HEK293 (cell line): ENCODE data around the gene MSLN.

Experiments used
- GLI4 ChIP-seq: fragments of 450-650 bp; formaldehyde crosslinking; IDR thresholded peaks from 2 replicates; pipeline ENCODE4 v1.5.1; 2016; ENCODE audit warnings: missing biosample characterization, missing genetic modification characterization
- GLIS2 ChIP-seq: fragments of 450-650 bp; formaldehyde crosslinking; IDR thresholded peaks from 2 replicates; pipeline ENCODE4 v1.5.1; 2016; ENCODE audit warnings: missing biosample characterization, missing genetic modification characterization
- KLF7 ChIP-seq: fragments of 450-650 bp; formaldehyde crosslinking; IDR thresholded peaks from 2 replicates; pipeline ENCODE4 v1.5.1; 2016; ENCODE audit warnings: missing biosample characterization, missing genetic modification characterization, borderline replicate concordance
- KLF9 ChIP-seq: fragments of 450-650 bp; formaldehyde crosslinking; IDR thresholded peaks from 2 replicates; pipeline ENCODE4 v1.5.1; 2016; ENCODE audit warnings: missing biosample characterization, missing genetic modification characterization, low read depth
- RBAK ChIP-seq: fragments of 450-650 bp; formaldehyde crosslinking; IDR thresholded peaks from 2 replicates; pipeline ENCODE4 v1.5.1; 2016; ENCODE audit warnings: missing biosample characterization, missing genetic modification characterization
- WT1 ChIP-seq: fragments of 450-650 bp; formaldehyde crosslinking; IDR thresholded peaks from 2 replicates; pipeline ENCODE4 v1.5.1; 2016; ENCODE audit warnings: missing biosample characterization, missing genetic modification characterization
- ZBTB1 ChIP-seq: fragments of 450-650 bp; formaldehyde crosslinking; IDR thresholded peaks from 2 replicates; pipeline ENCODE4 v1.5.1; 2016; ENCODE audit warnings: missing biosample characterization, missing genetic modification characterization
- ZBTB17 ChIP-seq: fragments of 450-650 bp; formaldehyde crosslinking; IDR thresholded peaks from 2 replicates; pipeline ENCODE4 v1.5.1; 2016; ENCODE audit warnings: missing biosample characterization, missing genetic modification characterization
- ZBTB8A ChIP-seq: fragments of 450-650 bp; formaldehyde crosslinking; IDR thresholded peaks from 2 replicates; pipeline ENCODE4 v1.5.1; 2016; ENCODE audit warnings: missing biosample characterization, missing genetic modification characterization
- ZFP41 ChIP-seq: fragments of 450-650 bp; formaldehyde crosslinking; IDR thresholded peaks from 2 replicates; pipeline ENCODE4 v1.5.1; 2016; ENCODE audit warnings: missing biosample characterization, missing genetic modification characterization, borderline replicate concordance
- ZFP69B ChIP-seq: fragments of 450-650 bp; formaldehyde crosslinking; IDR thresholded peaks from 2 replicates; pipeline ENCODE4 v1.5.1; 2016; ENCODE audit warnings: missing biosample characterization, missing genetic modification characterization
- ZIC2 ChIP-seq: fragments of 450-650 bp; formaldehyde crosslinking; IDR thresholded peaks from 2 replicates; pipeline ENCODE4 v1.5.1; 2016; ENCODE audit warnings: missing biosample characterization, missing genetic modification characterization
- ZNF155 ChIP-seq: fragments of 450-650 bp; formaldehyde crosslinking; IDR thresholded peaks from 2 replicates; pipeline ENCODE4 v1.5.1; 2016; ENCODE audit warnings: missing biosample characterization, missing genetic modification characterization
- ZNF23 ChIP-seq: fragments of 450-650 bp; formaldehyde crosslinking; IDR thresholded peaks from 2 replicates; pipeline ENCODE4 v1.5.1; 2016; ENCODE audit warnings: missing biosample characterization, missing genetic modification characterization, borderline replicate concordance
- ZNF239 ChIP-seq: fragments of 450-650 bp; formaldehyde crosslinking; IDR thresholded peaks from 2 replicates; pipeline ENCODE4 v1.5.1; 2016; ENCODE audit warnings: missing biosample characterization, missing genetic modification characterization
- ZNF302 ChIP-seq: fragments of 450-650 bp; formaldehyde crosslinking; IDR thresholded peaks from 2 replicates; pipeline ENCODE4 v1.5.1; 2016; ENCODE audit warnings: missing biosample characterization, missing genetic modification characterization, low read depth
- ZNF324 ChIP-seq: fragments of 450-650 bp; formaldehyde crosslinking; IDR thresholded peaks from 2 replicates; pipeline ENCODE4 v1.5.1; 2016; ENCODE audit warnings: missing biosample characterization, missing genetic modification characterization
- ZNF394 ChIP-seq: fragments of 450-650 bp; formaldehyde crosslinking; IDR thresholded peaks from 2 replicates; pipeline ENCODE4 v1.5.1; 2016; ENCODE audit warnings: missing biosample characterization, missing genetic modification characterization, mild to moderate bottlenecking, moderate library complexity, borderline replicate concordance
- ZNF416 ChIP-seq: fragments of 450-650 bp; formaldehyde crosslinking; IDR thresholded peaks from 2 replicates; pipeline ENCODE4 v1.5.1; 2016; ENCODE audit warnings: missing biosample characterization, missing genetic modification characterization
- ZNF48 ChIP-seq: fragments of 450-650 bp; formaldehyde crosslinking; IDR thresholded peaks from 2 replicates; pipeline ENCODE4 v1.5.1; 2016; ENCODE audit warnings: missing biosample characterization, missing genetic modification characterization
- ZNF529 ChIP-seq: fragments of 450-650 bp; formaldehyde crosslinking; IDR thresholded peaks from 2 replicates; pipeline ENCODE4 v1.5.1; 2017; ENCODE audit warnings: missing genetic modification characterization, missing biosample characterization; ENCODE audit not compliant: insufficient replicate concordance
- ZNF596 ChIP-seq: fragments of 450-650 bp; IDR thresholded peaks from 2 replicates; pipeline ENCODE4 v1.5.0; 2018; ENCODE audit warnings: missing biosample characterization, mild to moderate bottlenecking, missing genetic modification characterization, moderate library complexity
- ZNF610 ChIP-seq: fragments of 450-650 bp; formaldehyde crosslinking; IDR thresholded peaks from 2 replicates; pipeline ENCODE4 v1.5.1; 2016; ENCODE audit warnings: missing biosample characterization, missing genetic modification characterization, borderline replicate concordance
- ZNF658 ChIP-seq: fragments of 450-650 bp; formaldehyde crosslinking; IDR thresholded peaks from 2 replicates; pipeline ENCODE4; 2016; ENCODE audit warnings: missing biosample characterization, missing genetic modification characterization
- ZNF747 ChIP-seq: fragments of 450-650 bp; formaldehyde crosslinking; IDR thresholded peaks from 2 replicates; pipeline ENCODE4 v1.5.1; 2016; ENCODE audit warnings: missing biosample characterization, missing genetic modification characterization
- ZNF76 ChIP-seq: fragments of 450-650 bp; formaldehyde crosslinking; IDR thresholded peaks from 2 replicates; pipeline ENCODE4; 2016; ENCODE audit warnings: low read depth, missing biosample characterization, missing genetic modification characterization, borderline replicate concordance
- ZSCAN16 ChIP-seq: fragments of 450-650 bp; formaldehyde crosslinking; IDR thresholded peaks from 2 replicates; pipeline ENCODE4 v1.5.1; 2016; ENCODE audit warnings: missing biosample characterization, missing genetic modification characterization
- ZSCAN23 ChIP-seq: fragments of 450-650 bp; formaldehyde crosslinking; IDR thresholded peaks from 2 replicates; pipeline ENCODE4 v1.5.1; 2016; ENCODE audit warnings: missing biosample characterization, missing genetic modification characterization
- TF ChIP-seq, protein P1 (sequence below): sonication (generic); formaldehyde crosslinking; IDR thresholded peaks from 2 replicates; pipeline ENCODE4 v1.8.1; 2022; ENCODE audit warnings: mild to moderate bottlenecking, moderate library complexity, missing genetic modification reagents
- TF ChIP-seq, protein P2 (sequence below): fragments of 450-650 bp; formaldehyde crosslinking; IDR thresholded peaks from 2 replicates; pipeline ENCODE4 v1.5.1; 2016; ENCODE audit warnings: missing biosample characterization, missing genetic modification characterization
- TF ChIP-seq, protein P3 (sequence below): fragments of 450-650 bp; formaldehyde crosslinking; IDR thresholded peaks from 2 replicates; pipeline ENCODE4 v1.5.1; 2017; ENCODE audit warnings: missing biosample characterization, missing genetic modification characterization
- TF ChIP-seq, protein P4 (sequence below): fragments of 450-650 bp; formaldehyde crosslinking; IDR thresholded peaks from 2 replicates; pipeline ENCODE4 v1.5.1; 2016; ENCODE audit warnings: missing biosample characterization, missing genetic modification characterization, borderline replicate concordance
- TF ChIP-seq, protein P5 (sequence below): fragments of 450-650 bp; formaldehyde crosslinking; IDR thresholded peaks from 2 replicates; pipeline ENCODE4 v1.5.1; 2016; ENCODE audit warnings: missing biosample characterization, missing genetic modification characterization

Gene MSLN

DNA sequence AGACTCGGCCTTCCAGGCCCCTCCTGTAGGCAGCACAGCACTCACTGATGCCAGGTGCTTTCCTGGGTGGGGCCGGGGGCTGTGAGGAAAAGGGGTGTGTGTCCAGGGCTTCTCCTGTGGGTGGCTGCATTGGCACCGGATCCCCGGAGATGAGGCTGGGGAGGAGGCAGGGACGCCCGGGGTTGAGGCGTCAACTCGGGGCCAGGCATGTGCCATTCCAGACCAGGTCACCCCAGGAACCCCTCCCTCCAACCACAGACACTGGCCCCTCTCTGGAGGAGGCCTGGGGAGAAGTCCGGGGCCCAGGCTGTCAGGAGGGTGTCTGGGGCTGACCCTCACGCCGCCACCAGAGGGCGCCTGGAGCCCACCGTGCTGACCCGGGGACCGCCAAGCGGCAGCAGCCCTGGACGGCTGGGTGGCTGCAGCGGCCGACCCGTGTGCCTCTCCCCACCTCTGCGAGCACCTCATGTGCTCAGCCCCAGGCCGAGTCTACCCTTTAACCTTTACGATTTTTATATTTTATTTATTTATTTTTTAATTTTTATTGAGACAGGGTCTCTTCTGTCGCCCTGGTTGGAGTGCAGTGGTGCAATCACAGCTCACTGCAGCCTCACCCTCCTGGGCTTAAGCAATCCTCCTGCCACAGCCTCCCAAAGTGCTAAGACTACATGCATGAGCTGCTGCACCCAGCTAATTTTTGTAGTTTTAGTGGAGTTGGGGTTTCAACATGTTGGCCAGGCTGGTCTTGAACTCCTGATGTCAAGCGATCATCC lies 48.8 kb upstream of the MSLN start (continued):
- TF ChIP-seq ZFP69B (tag by site-specific recombination) (0 out of 2 replicates have a peak, but pooled peaks have one; percentile 25), ZNF48 (tag by site-specific recombination) (no peak), ZBTB17 (tag by site-specific recombination) (no peak), ZSCAN23 (tag by site-specific recombination) (no peak), RBAK (tag by site-specific recombination) (no peak), WT1 (no peak), ZNF23 (tag by site-specific recombination) (no peak), ZNF155 (no peak), GLIS2 (no peak), ZIC2 (tag by site-specific recombination) (no peak), ZNF416 (tag by site-specific recombination) (no peak), KLF9 (tag by site-specific recombination) (no peak; the same call in 1 of the 2 replicates), ZFP41 (tag by site-specific recombination) (no peak), ZNF747 (tag by site-specific recombination) (no peak), ZBTB1 (tag by site-specific recombination) (no peak), ZNF394 (tag by site-specific recombination) (no peak), ZSCAN16 (no peak), ZNF596 (no peak), ZNF324 (no peak), GLI4 (tag by site-specific recombination) (no peak), ZBTB8A (tag by site-specific recombination) (no peak; the same call in 1 of the 2 replicates), ZNF529 (tag by site-specific recombination) (no peak), ZNF76 (tag by site-specific recombination) (no peak), KLF7 (tag by site-specific recombination) (no peak), ZNF610 (tag by site-specific recombination) (no peak), ZNF658 (tag by site-specific recombination) (no peak), ZNF239 (tag by site-specific recombination) (no peak), ZNF302 (tag by site-specific recombination) (no peak)
- TF ChIP-seq, protein P1, sequence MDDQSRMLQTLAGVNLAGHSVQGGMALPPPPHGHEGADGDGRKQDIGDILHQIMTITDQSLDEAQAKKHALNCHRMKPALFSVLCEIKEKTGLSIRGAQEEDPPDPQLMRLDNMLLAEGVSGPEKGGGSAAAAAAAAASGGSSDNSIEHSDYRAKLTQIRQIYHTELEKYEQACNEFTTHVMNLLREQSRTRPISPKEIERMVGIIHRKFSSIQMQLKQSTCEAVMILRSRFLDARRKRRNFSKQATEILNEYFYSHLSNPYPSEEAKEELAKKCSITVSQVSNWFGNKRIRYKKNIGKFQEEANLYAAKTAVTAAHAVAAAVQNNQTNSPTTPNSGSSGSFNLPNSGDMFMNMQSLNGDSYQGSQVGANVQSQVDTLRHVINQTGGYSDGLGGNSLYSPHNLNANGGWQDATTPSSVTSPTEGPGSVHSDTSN (CRISPR knock-in tag): no peak
- TF ChIP-seq, protein P2, sequence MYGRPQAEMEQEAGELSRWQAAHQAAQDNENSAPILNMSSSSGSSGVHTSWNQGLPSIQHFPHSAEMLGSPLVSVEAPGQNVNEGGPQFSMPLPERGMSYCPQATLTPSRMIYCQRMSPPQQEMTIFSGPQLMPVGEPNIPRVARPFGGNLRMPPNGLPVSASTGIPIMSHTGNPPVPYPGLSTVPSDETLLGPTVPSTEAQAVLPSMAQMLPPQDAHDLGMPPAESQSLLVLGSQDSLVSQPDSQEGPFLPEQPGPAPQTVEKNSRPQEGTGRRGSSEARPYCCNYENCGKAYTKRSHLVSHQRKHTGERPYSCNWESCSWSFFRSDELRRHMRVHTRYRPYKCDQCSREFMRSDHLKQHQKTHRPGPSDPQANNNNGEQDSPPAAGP (tag by site-specific recombination): peak; percentile 45; the same call in 1 of the 2 replicates
- TF ChIP-seq, protein P3, sequence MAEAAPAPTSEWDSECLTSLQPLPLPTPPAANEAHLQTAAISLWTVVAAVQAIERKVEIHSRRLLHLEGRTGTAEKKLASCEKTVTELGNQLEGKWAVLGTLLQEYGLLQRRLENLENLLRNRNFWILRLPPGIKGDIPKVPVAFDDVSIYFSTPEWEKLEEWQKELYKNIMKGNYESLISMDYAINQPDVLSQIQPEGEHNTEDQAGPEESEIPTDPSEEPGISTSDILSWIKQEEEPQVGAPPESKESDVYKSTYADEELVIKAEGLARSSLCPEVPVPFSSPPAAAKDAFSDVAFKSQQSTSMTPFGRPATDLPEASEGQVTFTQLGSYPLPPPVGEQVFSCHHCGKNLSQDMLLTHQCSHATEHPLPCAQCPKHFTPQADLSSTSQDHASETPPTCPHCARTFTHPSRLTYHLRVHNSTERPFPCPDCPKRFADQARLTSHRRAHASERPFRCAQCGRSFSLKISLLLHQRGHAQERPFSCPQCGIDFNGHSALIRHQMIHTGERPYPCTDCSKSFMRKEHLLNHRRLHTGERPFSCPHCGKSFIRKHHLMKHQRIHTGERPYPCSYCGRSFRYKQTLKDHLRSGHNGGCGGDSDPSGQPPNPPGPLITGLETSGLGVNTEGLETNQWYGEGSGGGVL (tag by site-specific recombination): no peak
- TF ChIP-seq, protein P4, sequence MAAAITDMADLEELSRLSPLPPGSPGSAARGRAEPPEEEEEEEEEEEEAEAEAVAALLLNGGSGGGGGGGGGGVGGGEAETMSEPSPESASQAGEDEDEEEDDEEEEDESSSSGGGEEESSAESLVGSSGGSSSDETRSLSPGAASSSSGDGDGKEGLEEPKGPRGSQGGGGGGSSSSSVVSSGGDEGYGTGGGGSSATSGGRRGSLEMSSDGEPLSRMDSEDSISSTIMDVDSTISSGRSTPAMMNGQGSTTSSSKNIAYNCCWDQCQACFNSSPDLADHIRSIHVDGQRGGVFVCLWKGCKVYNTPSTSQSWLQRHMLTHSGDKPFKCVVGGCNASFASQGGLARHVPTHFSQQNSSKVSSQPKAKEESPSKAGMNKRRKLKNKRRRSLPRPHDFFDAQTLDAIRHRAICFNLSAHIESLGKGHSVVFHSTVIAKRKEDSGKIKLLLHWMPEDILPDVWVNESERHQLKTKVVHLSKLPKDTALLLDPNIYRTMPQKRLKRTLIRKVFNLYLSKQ: no peak
- TF ChIP-seq, protein P5, sequence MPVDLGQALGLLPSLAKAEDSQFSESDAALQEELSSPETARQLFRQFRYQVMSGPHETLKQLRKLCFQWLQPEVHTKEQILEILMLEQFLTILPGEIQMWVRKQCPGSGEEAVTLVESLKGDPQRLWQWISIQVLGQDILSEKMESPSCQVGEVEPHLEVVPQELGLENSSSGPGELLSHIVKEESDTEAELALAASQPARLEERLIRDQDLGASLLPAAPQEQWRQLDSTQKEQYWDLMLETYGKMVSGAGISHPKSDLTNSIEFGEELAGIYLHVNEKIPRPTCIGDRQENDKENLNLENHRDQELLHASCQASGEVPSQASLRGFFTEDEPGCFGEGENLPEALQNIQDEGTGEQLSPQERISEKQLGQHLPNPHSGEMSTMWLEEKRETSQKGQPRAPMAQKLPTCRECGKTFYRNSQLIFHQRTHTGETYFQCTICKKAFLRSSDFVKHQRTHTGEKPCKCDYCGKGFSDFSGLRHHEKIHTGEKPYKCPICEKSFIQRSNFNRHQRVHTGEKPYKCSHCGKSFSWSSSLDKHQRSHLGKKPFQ (tag by site-specific recombination): no peak
